Ectodermal cell (in vitro differentiated cells): ENCODE data around the gene MAJIN. TPM values are rescaled to one million over a fixed set of nuclear protein-coding genes. Genes with fewer than 3 reads are reported as not detected.

Experiments used
- H3K27ac ChIP-seq: 2 replicates; pipeline ENCODE4 v1.7.0; 2013; ENCODE audit warnings: mild to moderate bottlenecking, low read depth, low read length; ENCODE audit not compliant: insufficient read depth, poor library complexity, severe bottlenecking
- H3K27me3 ChIP-seq: 2 replicates; pipeline ENCODE4 v1.7.0; 2013; ENCODE audit warnings: mild to moderate bottlenecking, low read length; ENCODE audit not compliant: insufficient read depth, control insufficient read depth, poor library complexity, severe bottlenecking
- H3K36me3 ChIP-seq: one replicate; pipeline ENCODE4 v1.7.0; 2013; ENCODE audit warnings: low read length; ENCODE audit not compliant: control insufficient read depth, insufficient read depth
- H3K4me1 ChIP-seq: one replicate; pipeline ENCODE4 v1.7.0; 2013; ENCODE audit warnings: low read length; ENCODE audit not compliant: control insufficient read depth, insufficient read depth
- H3K4me3 ChIP-seq: 2 replicates; pipeline ENCODE4 v1.7.0; 2013; ENCODE audit warnings: low read depth, low read length, control low read depth; ENCODE audit not compliant: insufficient read depth
- H3K9me3 ChIP-seq: 2 replicates; pipeline ENCODE4 v1.7.0; 2013; ENCODE audit warnings: mild to moderate bottlenecking, low read length, moderate library complexity; ENCODE audit not compliant: control insufficient read depth
- WGBS, 2 experiments: methylation state at CpG; one replicate each; pipeline ENCODE4 v1.1.7; 2013; ENCODE audit warnings: missing lambda C conversion rate in 2 of 2; 5-methylcytosine and 5-hydroxymethylcytosine counted together
- polyA plus RNA-seq, 4 experiments: library from polyadenylated mRNA; stranded (reverse); fragments of 50-300 nt; gene quantifications; one replicate each; pipeline ENCODE4 v1.2.3, GENCODE V29; 2013

Gene MAJIN, protein sequence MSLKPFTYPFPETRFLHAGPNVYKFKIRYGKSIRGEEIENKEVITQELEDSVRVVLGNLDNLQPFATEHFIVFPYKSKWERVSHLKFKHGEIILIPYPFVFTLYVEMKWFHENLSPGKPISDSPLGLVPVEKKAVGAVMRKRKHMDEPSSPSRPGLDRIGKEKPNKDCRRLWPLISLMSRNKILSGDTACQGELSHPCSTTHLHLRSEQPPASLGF
- polyA plus RNA-seq (2013, experiment 1 of 4): not detected
- polyA plus RNA-seq (2013, experiment 2 of 4): not detected
- not detected for polyA plus RNA-seq (2013, experiment 3 of 4)
- not detected for polyA plus RNA-seq (2013, experiment 4 of 4)

DNA sequence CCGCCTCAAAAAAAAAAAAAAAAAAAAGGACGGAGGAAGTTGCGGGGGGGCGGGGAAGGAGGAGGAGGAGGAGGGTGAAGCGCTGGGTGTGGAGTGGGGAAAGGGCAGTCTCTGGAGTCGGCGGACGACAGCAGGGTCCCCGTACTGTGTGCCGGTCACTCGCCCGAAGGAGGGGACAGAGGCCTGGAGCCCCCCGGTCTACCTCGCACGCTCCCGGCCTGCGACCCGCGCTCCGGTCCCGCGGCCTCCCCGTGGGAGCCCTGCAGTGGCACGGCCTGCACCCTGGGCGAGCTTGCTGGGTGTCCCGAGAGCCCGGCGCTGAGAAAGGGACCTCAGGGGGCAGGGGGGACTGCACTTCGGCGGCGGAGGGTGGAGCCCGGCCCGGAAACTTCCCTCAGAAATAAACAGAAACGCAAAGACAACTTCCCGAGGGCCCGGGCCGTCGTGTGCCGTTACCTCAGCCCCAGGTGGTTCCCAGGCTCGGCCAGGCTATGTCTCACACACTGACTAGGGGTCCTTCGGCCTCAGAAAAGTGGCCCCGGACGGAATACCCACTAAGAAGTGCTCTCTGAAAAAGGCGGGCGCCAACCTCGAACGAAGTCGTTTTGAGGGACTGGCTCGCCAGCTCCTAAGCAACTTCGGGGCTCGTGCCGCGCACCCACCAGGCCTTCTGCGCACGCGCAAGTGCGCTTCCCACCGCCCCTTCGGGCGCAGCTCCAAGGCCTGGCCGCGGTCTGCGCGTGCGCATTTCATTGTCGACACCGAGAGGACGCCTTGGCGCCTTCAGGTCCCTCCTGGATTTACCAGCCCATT is at the start of gene MAJIN:
TSS of gene MAJIN (minus strand) at position 688 of the 813 bp plus-strand sequence. CDS start 12,703 bp downstream, outside the sequence.
- Histone ChIP-seq H3K4me3 (no peak within 1 kb of the TSS), H3K9me3 (no peaks in the 10 kb centered on the region), H3K27me3 (no peaks in the 10 kb centered on the region), H3K4me1 (no peaks in the 10 kb centered on the region), H3K36me3 (no peaks in the 10 kb centered on the region), H3K27ac (no peak within 1 kb of the TSS)
- 92 to 93% methylated on average over 69 of the region's 69 CpGs for WGBS, 2 experiments

DNA sequence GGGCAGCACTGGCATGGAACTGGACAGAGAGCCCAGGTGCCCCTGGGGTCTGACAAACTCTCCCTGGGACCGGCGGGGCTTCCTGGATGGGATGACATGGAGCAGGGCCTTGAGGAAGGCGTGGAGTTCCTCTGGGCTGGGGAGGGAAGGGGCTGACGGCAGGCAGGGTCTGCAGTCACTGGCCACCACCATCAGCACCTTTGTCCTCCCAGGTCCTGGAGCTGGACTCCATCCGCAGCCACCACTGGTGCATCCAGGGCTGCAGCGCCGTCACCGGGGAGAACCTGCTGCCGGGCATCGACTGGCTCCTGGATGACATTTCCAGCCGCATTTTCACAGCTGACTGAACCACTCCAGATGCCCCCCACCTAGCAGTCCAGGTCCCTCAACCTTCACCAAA is 49.6 kb upstream of the MAJIN start:
- Histone ChIP-seq H3K4me1 (no peaks in the 10 kb centered on the region), H3K36me3 (peaks cover 18% of the 10 kb centered on the region), H3K4me3 (no peak overlapping the region), H3K9me3 (no peaks in the 10 kb centered on the region), H3K27me3 (no peaks in the 10 kb centered on the region), H3K27ac (no peak overlapping the region)
- WGBS, 2 experiments: 94 to 95% methylated on average over 11 of the region's 11 CpGs

DNA sequence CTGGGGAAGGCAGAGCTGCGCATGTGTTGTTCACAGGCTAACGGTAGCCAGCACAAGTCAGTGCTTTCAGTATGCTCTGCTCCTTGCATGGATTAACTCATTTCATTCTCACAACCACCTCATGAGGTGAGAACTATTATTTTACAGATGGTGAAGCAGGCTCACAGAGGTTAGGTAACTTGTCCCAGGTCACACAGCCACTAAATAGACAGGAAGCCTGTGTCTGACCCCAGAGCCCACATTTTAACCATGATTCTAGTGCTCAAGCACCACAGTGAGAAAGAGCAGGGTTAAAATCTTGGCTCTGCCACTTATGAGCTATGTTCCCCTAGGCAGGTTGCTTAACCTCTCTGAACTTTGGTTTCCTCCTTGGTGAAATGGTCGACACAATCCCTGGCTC is 49.1 kb upstream of the MAJIN start:
- 90 to 92% methylated on average over 3 of the region's 3 CpGs for whole genome bisulfite sequencing, 2 experiments
- Histone ChIP-seq H3K27me3 (no peaks in the 10 kb centered on the region), H3K4me1 (no peaks in the 10 kb centered on the region), H3K4me3 (no peak overlapping the region), H3K9me3 (no peaks in the 10 kb centered on the region), H3K36me3 (peaks cover 18% of the 10 kb centered on the region), H3K27ac (no peak overlapping the region)

DNA sequence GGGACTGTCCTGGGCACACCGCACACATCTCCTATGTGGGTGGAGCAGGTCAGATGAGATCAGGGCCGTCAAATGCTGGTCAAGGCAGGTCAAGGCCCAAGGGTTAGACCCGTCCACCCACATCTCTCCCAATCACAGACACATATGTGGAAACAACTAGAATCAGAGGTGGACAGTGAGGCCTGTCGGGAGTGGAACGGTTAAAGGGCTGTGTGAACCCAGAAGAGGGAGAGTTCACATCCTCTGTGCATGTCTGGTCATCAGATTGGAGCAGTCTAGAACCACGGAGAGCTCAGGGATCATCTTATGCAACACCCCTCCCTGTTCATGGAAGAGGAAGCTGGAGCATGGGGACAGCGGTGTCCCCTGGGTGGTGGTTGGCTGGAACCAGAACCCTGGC is 47.9 kb upstream of the MAJIN start:
- Histone ChIP-seq H3K27ac (no peak overlapping the region), H3K36me3 (peaks cover 18% of the 10 kb centered on the region), H3K27me3 (no peaks in the 10 kb centered on the region), H3K9me3 (no peaks in the 10 kb centered on the region), H3K4me3 (no peak overlapping the region), H3K4me1 (peaks cover 5% of the 10 kb centered on the region)
- 96 to 99% methylated on average over 7 of the region's 7 CpGs for WGBS, 2 experiments

DNA sequence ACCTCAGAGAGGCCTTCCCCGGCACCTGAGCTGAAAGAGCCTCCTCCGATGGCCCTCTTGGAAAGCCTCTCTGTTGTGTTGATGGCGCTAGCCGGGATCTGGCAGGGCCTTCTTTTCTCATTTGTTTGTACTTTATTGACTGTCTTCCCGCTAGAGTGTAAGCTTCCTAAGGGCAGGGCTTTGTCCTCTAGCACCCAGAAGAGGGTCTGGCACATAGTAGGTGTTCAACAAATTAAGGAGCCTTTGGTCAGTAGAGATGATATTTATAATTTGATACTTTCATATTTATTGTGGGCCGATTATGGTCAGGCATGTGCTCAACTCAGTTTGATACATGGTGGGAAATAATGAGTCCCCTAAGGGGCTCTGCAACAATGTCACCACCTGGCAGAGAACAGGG is 46.0 kb upstream of the MAJIN start:
- H3K9me3 ChIP-seq: no peaks in the 10 kb centered on the region
- H3K27me3 ChIP-seq: no peaks in the 10 kb centered on the region
- H3K36me3 ChIP-seq: peaks cover 18% of the 10 kb centered on the region
- H3K27ac ChIP-seq: no peak overlapping the region
- H3K4me1 ChIP-seq: peaks cover 5% of the 10 kb centered on the region
- 96% methylated on average over 6 of the region's 6 CpGs for WGBS, 2 experiments
- no peak overlapping the region for H3K4me3 ChIP-seq

DNA sequence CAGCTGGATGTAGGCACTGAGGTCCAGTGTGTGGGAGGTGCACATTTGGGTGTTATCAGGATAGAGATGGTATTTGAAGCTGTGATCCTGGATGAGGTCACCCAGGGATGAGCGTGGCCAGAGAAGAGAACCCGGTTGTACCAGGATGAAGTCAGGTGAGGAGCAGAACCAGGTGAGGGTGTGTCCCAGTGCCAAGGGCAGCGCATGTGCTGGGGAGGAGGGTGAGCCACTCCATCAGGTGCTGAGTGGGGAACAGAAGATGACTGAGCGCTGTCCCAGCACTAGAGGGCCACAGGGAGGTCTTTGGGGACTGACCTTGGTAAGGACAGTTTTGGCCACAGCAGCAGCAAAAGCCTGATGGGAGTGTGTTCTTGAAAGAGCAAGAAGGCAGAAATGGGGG is 44.8 kb upstream of the MAJIN start:
- Histone ChIP-seq H3K27me3 (no peaks in the 10 kb centered on the region), H3K9me3 (no peaks in the 10 kb centered on the region), H3K4me1 (peaks cover 5% of the 10 kb centered on the region), H3K27ac (no peak overlapping the region), H3K4me3 (no peak overlapping the region), H3K36me3 (peaks cover 16% of the 10 kb centered on the region)
- 93 to 94% methylated on average over 4 of the region's 4 CpGs for WGBS, 2 experiments

DNA sequence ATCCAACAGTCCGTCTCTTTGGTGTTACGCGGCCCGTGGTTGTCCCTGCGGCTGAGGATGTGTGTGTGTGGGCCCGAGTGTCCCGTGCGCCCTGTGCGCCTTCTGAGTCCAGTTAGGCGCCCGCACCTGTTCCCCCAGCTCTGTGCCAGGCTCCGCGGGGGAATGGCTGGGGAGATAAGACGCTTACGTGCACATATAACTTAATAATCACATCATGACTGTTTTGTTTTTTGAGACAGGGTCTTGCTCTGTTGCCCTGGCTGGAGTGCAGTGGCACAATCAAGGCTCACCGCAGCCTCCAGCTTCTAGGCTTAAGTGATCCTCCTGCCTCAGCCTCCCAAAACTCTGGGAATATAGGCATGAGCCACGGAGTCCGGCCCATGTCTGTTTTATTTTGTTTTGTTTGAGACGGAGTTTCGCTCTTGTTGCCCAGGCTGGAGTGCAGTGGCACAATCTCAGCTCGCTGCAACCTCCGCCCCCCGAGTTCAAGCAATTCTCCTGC is 42.9 kb upstream of the MAJIN start:
- Histone ChIP-seq H3K27ac (peak overlapping the region; percentile 98), H3K9me3 (no peaks in the 10 kb centered on the region), H3K36me3 (peaks cover 2% of the 10 kb centered on the region), H3K4me1 (peaks cover 5% of the 10 kb centered on the region), H3K4me3 (peak overlapping the region; percentile 75), H3K27me3 (no peaks in the 10 kb centered on the region)
- 43 to 44% methylated on average over 23 of the region's 23 CpGs for WGBS, 2 experiments

DNA sequence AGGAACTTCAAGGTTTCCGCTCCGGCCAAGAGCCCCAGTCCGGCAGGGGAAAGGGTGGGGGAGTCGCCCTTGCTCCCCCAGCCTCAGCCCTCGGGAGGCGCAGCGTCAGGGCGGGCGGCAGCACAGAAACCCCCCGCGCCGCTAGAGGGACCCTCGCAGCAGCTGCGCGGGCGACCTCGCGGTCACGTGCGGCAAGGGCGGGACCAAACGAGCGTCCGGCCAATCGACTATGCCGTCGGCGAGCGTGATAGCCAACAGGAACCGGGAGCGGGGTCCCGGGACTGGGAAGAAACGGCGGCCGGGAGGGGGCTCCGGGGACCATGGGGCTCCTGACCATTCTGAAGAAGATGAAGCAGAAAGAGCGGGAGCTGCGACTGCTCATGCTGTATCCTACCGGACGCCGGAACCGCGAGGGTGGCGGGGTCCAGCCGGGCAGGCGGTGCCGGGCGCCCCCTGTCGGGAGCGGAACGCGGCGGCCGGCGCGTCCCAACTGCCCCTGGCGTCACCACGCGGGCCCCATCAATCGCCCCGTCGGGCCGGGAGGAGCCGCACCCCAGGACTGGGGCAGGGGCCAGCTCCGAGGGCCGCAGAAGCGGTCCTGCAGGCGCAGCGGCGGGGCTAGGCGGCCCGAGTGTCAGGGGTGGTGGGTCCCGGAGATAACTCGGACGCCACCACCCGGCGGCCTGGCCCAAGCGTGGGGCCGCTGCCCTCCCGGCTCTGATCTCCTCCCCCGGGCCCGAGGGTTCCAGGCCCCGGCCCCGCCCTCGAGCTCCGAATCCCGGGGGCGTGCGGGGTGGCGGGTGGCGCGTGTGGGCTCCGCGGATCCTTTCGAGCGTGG is 42.2 kb upstream of the MAJIN start, which contains the start of gene ARL2:
TSS of gene ARL2 (plus strand) at position 273 of the 838 bp plus-strand sequence. CDS start at position 321, 48 bp downstream.
- WGBS, 2 experiments: 0% methylated on average over 96 of the region's 96 CpGs
- H3K27me3 ChIP-seq: no peaks in the 10 kb centered on the region
- H3K36me3 ChIP-seq: no peaks in the 10 kb centered on the region
- peaks cover 5% of the 10 kb centered on the region for H3K4me1 ChIP-seq
- H3K27ac ChIP-seq: peak within 1 kb of the TSS; percentile 98
- H3K4me3 ChIP-seq: peak within 1 kb of the TSS; percentile 75
- H3K9me3 ChIP-seq: no peaks in the 10 kb centered on the region

DNA sequence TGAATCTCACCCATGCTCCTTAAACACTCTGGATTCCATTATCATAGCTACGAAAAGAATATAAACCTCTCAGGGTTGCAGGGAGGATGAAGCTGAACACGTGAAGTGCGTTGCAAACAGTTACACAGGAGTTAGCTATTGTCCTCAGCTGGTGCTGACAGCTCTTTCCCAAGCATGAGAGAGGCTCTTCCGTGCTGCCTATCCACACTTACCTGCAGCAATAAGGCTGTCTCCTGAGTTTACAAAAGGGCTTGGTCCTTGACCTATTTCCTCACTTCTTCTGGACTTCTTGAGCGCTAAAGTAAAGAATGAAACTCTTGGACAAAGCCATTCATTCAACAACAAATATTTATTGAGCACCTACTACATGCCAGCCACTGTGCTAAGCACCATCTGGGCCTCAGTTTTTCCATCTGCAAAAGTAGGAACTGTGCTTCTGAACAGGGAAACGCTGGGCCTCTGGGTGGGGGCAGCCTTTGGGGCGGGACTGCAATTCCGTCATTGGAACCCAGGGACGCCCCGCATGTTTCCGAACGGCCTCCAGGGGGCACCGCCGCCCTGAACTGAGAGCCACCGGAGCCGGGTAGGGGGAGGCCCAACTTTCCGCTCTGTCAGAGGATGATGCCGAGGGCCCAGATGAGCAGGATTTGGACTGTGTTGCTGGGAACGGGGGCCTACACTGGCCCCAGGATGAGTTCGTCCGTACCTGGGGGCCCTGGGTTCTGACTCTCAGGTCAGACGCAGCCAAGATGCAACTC is 41.4 kb upstream of the MAJIN start:
- no peaks in the 10 kb centered on the region for H3K27me3 ChIP-seq
- no peaks in the 10 kb centered on the region for H3K36me3 ChIP-seq
- no peaks in the 10 kb centered on the region for H3K9me3 ChIP-seq
- H3K4me1 ChIP-seq: peaks cover 5% of the 10 kb centered on the region
- H3K4me3 ChIP-seq: peak overlapping the region; percentile 75
- WGBS, 2 experiments: 19% methylated on average over 22 of the region's 22 CpGs
- H3K27ac ChIP-seq: peak overlapping the region; percentile 98
